A673 (cell line): ENCODE measurements around the gene ZNF714. TPM values are rescaled to one million over a fixed set of nuclear protein-coding genes. Genes with fewer than 3 reads are reported as not detected.

Source experiments
- BruUV-seq: library from RNA; stranded (reverse); fragments of 400-500 nt; replicated peaks from 2 replicates; lab custom pipeline; 2021; lab: Mats Ljungman, UMichigan
- CTCF ChIA-PET: fragments of 300-600 bp; sonication (Branson Sonifier 250); formaldehyde crosslinking; loops from one replicate; lab custom pipeline; 2022; ENCODE audit warnings: antibody characterized with exemption; lab: Charles Lee
- POLR2A ChIA-PET: fragments of 300-600 bp; sonication (Branson Sonifier 250); formaldehyde crosslinking; loops from one replicate; lab custom pipeline; 2022; ENCODE audit warnings: antibody characterized with exemption; ENCODE audit not compliant: low non-redundant PET; lab: Charles Lee
- DNase-seq: peaks from one replicate; pipeline ENCODE4 v3.0.0-alpha.2; 2015; ENCODE audit warnings: low spot score
- H3K27ac ChIP-seq: fragments of 200-600 bp; sonication (generic); 2 replicates; pipeline ENCODE4 v1.5.1; 2016; ENCODE audit warnings: mixed run types, low read depth, mild to moderate bottlenecking, mixed read lengths, antibody characterized with exemption, low read length; ENCODE audit not compliant: poor library complexity, severe bottlenecking
- H3K27me3 ChIP-seq: fragments of 200-600 bp; sonication (generic); replicated peaks from 2 replicates; pipeline ENCODE4 v1.6.1; 2017; ENCODE audit warnings: mixed run types, low read depth, mild to moderate bottlenecking, mixed read lengths, antibody characterized with exemption, low read length; ENCODE audit not compliant: insufficient read depth, poor library complexity
- H3K36me3 ChIP-seq: fragments of 200-600 bp; sonication (generic); 2 replicates; pipeline ENCODE4 v1.6.1; 2016; ENCODE audit warnings: mixed run types, mild to moderate bottlenecking, mixed read lengths, antibody characterized with exemption, low read length; ENCODE audit not compliant: insufficient read depth, poor library complexity, severe bottlenecking
- H3K4me1 ChIP-seq: fragments of 200-600 bp; sonication (generic); 2 replicates; pipeline ENCODE4 v1.6.1; 2017; ENCODE audit warnings: mixed run types, mild to moderate bottlenecking, mixed read lengths, antibody characterized with exemption, low read length; ENCODE audit not compliant: insufficient read depth, poor library complexity, severe bottlenecking
- H3K4me3 ChIP-seq: fragments of 200-600 bp; sonication (generic); 2 replicates; pipeline ENCODE4 v1.5.1; 2016; ENCODE audit warnings: low read depth, mixed run types, mild to moderate bottlenecking, mixed read lengths, low read length; ENCODE audit not compliant: poor library complexity, severe bottlenecking
- H3K9me3 ChIP-seq: fragments of 200-600 bp; sonication (generic); 2 replicates; pipeline ENCODE4 v1.6.1; 2016; ENCODE audit warnings: mixed run types, low read depth, mild to moderate bottlenecking, mixed read lengths, antibody characterized with exemption, low read length; ENCODE audit not compliant: poor library complexity, severe bottlenecking
- CTCF ChIP-seq: fragments of 300-800, 200-600 bp; sonication (generic); conservative IDR thresholded peaks from 2 replicates; pipeline ENCODE4 v1.5.1; 2017; ENCODE audit warnings: low read depth, mild to moderate bottlenecking, antibody characterized with exemption, low read length, moderate library complexity, mixed read lengths
- EZH2 ChIP-seq: fragments of 200-600 bp; sonication (generic); IDR thresholded peaks from 2 replicates; pipeline ENCODE4 v1.6.1; 2017; ENCODE audit warnings: borderline replicate concordance, low read depth, mild to moderate bottlenecking, mixed read lengths, antibody characterized with exemption, low read length; ENCODE audit not compliant: poor library complexity, severe bottlenecking
- intact Hi-C: fragments of 100-400 bp; cut with micrococcal nuclease; formaldehyde crosslinking; loops from one replicate; pipeline ENCODE4 v1.10.0; 2022; ENCODE audit not compliant: unreplicated experiment
- total RNA-seq: library from RNA; stranded (reverse); gene quantifications from 2 replicates; pipeline ENCODE4 v1.2.3, GENCODE V29; 2021

ZNF714 gene
- total RNA-seq, 1 experiment from 2014 or later = 21.3 TPM

GRCh38 chr19:21047716-21048115, 34.3 kb upstream of the ZNF714 start:
- Histone ChIP-seq H3K9me3 (peaks cover 28% of the 10 kb centered on the region), H3K27me3 (no peaks in the 10 kb centered on the region), H3K4me3 (no peak overlapping the region), H3K36me3 (peaks cover 25% of the 10 kb centered on the region), H3K27ac (no peak overlapping the region), H3K4me1 (no peaks in the 10 kb centered on the region)
- POLR2A ChIA-PET = no interaction called here
- no peak for DNase-seq
- CTCF ChIA-PET = no interaction called here
- no TSS peak for BruUV-seq
- TF ChIP-seq EZH2 (no peak), CTCF (no peak)
- intact Hi-C loops = no loop called here

- no peak overlapping the region for H3K4me3 ChIP-seq
- CTCF ChIA-PET = no interaction called here
- DNase-seq = no peak
- no peak for TF ChIP-seq CTCF
- TF ChIP-seq EZH2 = no peak
- H3K27ac ChIP-seq = no peak overlapping the region
- H3K9me3 ChIP-seq = peaks cover 29% of the 10 kb centered on the region
- no TSS peak for BruUV-seq
- POLR2A ChIA-PET = no interaction called here
- intact Hi-C loops = no loop called here
- no peaks in the 10 kb centered on the region for H3K27me3 ChIP-seq
- no peaks in the 10 kb centered on the region for H3K4me1 ChIP-seq
- H3K36me3 ChIP-seq = peaks cover 50% of the 10 kb centered on the region
These were observed 29.1 kb upstream of the ZNF714 start for GRCh38 chr19:21052902-21053301.

- CTCF ChIA-PET = no interaction called here
- DNase-seq = no peak
These were observed 16.7 kb upstream of the ZNF714 start for GRCh38 chr19:21065336-21065735.

More at GRCh38 chr19:21065336-21065735, 16.7 kb upstream of the ZNF714 start:
- Histone ChIP-seq H3K4me3 (no peak overlapping the region), H3K27me3 (no peaks in the 10 kb centered on the region), H3K36me3 (no peaks in the 10 kb centered on the region), H3K4me1 (no peaks in the 10 kb centered on the region), H3K9me3 (peaks cover 15% of the 10 kb centered on the region), H3K27ac (no peak overlapping the region)
- POLR2A ChIA-PET = no interaction called here
- no peak for TF ChIP-seq CTCF
- no peak for TF ChIP-seq EZH2
- no TSS peak for BruUV-seq
- intact Hi-C loops = no loop called here
